Panc1 (cell line): ENCODE measurements around the gene PLPP1.

Source experiments
- POLR2AphosphoS5 ChIP-seq: IDR thresholded peaks from 2 replicates; pipeline ENCODE4 v1.6.1; 2012; ENCODE audit warnings: mild to moderate bottlenecking, low read depth, low read length, moderate library complexity
- TF ChIP-seq, protein P1 (sequence below): fragments of 450-650 bp; IDR thresholded peaks from 2 replicates; pipeline ENCODE4 v1.5.1; 2017; ENCODE audit warnings: mild to moderate bottlenecking
- TF ChIP-seq, protein P2 (sequence below), 2 experiments: IDR thresholded peaks; 2 replicates each; pipeline ENCODE4 v1.6.1; 2011 to 2012; ENCODE audit warnings: low read depth in 2 of 2, control low read depth in 1 of 2, low read length in 1 of 2, mild to moderate bottlenecking in 1 of 2, moderate library complexity in 1 of 2; ENCODE audit not compliant: insufficient read depth in 1 of 2

- TF ChIP-seq, protein P1, sequence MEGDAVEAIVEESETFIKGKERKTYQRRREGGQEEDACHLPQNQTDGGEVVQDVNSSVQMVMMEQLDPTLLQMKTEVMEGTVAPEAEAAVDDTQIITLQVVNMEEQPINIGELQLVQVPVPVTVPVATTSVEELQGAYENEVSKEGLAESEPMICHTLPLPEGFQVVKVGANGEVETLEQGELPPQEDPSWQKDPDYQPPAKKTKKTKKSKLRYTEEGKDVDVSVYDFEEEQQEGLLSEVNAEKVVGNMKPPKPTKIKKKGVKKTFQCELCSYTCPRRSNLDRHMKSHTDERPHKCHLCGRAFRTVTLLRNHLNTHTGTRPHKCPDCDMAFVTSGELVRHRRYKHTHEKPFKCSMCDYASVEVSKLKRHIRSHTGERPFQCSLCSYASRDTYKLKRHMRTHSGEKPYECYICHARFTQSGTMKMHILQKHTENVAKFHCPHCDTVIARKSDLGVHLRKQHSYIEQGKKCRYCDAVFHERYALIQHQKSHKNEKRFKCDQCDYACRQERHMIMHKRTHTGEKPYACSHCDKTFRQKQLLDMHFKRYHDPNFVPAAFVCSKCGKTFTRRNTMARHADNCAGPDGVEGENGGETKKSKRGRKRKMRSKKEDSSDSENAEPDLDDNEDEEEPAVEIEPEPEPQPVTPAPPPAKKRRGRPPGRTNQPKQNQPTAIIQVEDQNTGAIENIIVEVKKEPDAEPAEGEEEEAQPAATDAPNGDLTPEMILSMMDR: no peak
- TF ChIP-seq POLR2AphosphoS5: no peak
- TF ChIP-seq, protein P2, sequence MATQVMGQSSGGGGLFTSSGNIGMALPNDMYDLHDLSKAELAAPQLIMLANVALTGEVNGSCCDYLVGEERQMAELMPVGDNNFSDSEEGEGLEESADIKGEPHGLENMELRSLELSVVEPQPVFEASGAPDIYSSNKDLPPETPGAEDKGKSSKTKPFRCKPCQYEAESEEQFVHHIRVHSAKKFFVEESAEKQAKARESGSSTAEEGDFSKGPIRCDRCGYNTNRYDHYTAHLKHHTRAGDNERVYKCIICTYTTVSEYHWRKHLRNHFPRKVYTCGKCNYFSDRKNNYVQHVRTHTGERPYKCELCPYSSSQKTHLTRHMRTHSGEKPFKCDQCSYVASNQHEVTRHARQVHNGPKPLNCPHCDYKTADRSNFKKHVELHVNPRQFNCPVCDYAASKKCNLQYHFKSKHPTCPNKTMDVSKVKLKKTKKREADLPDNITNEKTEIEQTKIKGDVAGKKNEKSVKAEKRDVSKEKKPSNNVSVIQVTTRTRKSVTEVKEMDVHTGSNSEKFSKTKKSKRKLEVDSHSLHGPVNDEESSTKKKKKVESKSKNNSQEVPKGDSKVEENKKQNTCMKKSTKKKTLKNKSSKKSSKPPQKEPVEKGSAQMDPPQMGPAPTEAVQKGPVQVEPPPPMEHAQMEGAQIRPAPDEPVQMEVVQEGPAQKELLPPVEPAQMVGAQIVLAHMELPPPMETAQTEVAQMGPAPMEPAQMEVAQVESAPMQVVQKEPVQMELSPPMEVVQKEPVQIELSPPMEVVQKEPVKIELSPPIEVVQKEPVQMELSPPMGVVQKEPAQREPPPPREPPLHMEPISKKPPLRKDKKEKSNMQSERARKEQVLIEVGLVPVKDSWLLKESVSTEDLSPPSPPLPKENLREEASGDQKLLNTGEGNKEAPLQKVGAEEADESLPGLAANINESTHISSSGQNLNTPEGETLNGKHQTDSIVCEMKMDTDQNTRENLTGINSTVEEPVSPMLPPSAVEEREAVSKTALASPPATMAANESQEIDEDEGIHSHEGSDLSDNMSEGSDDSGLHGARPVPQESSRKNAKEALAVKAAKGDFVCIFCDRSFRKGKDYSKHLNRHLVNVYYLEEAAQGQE (IDR thresholded peaks at IDR 0.05; ENCODE audit: insufficient read depth in 1 of 2, low read depth in 2 of 2, low read length in 1 of 2): no peak
Measured at GRCh38 chr5:55454282-55454681, 80.5 kb downstream of the PLPP1 start.
